CD4-positive, alpha-beta T cell treated with Interleukin-21 for 1 hour (primary cell): ENCODE data around the gene DNM2.
"Not testable (repeated sequence)": the region's sequence is repeated elsewhere in the genome, so short reads cannot be mapped to it uniquely, and the experiment has no call there.

ENCODE experiments used
- DNase-seq: peaks from one replicate; pipeline ENCODE4 v3.0.0-alpha.2; 2020

Gene DNM2

GRCh38 chr19:10756371-10756770, 38.5 kb downstream of the DNM2 start:
- no peak for DNase-seq

- DNase-seq, result no peak
Observed at GRCh38 chr19:10756791-10757190, 38.9 kb downstream of the DNM2 start.

- DNase-seq, result not testable (repeated sequence)
Observed at GRCh38 chr19:10758050-10758449, 40.2 kb downstream of the DNM2 start.

DNA sequence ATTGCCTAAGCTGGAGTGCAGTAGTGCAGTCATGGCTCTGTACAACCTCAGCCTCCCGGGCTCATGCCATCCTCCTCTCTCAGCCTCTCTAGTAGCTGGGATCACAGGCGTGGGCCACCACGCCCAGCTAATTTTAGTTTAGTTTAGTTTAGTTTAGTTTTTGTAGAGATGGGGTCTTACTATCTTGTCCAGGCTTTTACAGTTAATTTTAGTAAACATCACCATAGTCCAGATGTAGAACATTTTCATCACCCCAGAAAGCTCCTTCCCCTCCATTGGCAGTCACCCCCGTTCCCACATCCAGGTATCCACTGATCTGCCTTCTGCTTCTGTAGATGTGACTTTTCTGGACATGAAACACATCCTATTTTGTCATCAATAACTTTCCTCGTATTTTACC, 41.1 kb downstream of the DNM2 start:
- DNase-seq, result no peak

GRCh38 chr19:10760273-10760944, 42.5 kb downstream of the DNM2 start:
- DNase-seq, result peak; percentile 21

DNA sequence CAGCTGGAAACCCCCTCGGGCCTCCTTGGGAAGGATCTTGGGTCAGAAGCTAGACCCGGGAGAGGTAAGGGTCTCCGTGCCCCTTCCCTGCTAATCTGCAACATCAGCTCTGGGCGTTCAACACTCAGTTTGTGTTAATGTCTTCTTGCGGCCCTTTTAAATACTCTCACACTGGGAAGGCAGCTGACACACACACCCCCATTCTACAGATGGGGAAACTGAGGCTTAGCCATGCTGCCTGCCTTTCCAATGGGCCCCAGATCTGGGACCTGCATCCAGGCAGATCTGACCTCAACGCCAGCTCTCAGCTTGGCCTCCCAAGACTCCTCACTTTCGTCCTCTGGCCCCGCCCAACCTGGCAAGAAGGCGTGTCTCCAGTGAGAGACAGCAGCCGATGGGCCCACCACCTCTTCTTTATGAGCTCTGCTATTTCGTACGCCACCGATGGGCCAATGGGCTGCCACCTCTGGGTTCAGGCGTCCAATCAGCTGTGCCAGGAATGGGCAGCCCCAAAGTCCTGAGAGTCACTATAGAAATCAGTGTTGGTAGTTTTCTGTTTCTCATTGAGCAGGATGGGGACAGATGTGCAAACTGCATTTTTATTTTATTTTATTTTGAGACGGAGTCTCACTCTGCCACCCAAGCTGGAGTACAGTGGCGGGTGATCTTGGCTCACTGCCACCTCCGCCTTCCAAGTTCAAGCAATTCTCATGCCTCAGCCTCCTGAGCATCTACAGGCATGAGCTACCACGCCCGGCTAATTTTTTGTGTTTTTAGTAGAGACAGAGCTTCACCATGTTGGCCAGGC, 43.8 kb downstream of the DNM2 start:
- DNase-seq, result no peak

- DNase-seq, result peak; percentile 48
Observed at GRCh38 chr19:10762656-10763055, 44.8 kb downstream of the DNM2 start.

DNA sequence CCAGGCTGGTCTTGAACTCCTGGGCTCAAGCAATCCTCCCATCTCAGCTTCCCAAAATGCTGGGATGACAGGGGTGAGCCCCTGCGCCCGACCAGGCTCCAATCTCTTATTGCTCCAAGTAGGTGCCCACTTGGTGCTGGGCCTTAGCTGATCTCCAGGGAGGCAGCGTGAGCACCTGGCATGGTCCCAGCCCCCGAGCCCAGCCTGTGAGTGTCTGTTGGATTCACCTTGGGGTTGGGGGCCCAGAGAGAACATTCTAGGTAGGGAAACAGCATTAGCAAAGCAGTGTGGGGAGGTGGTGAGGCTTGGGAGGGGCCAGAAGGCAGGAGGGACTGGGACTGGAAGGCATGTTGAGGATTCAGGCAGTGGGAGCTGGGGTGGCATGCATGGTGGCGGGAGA, 45.5 kb downstream of the DNM2 start:
- no peak for DNase-seq

DNA sequence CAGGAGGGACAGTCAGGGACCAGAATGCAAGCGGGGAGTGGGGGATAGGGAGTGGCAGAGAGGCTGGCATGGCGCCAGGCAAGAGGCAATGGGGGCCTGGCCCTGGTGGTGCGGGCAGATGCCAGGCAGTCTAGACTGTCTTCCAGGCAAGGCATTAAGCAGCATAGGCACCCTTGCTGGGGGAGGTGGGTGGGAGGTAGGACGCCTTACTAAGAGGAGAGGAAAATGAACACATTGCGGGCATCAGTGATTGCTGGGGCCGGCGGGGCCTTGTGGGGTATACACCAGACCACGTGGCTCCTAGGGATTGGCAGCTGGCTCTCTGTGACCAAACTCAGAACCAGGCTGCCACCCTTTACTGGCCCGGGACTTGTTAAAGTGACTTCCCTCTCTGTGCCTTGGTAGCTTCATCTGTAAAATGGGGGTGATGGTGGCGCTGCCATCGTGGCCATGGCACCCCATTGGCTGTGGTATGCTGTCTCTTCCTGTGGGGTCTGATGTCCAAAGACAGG, 46.0 kb downstream of the DNM2 start:
- DNase-seq, result no peak

GRCh38 chr19:10764340-10764894, 46.5 kb downstream of the DNM2 start:
- DNase-seq, result no peak

- no peak for DNase-seq
Observed at GRCh38 chr19:10766049-10766623, 48.3 kb downstream of the DNM2 start.

DNA sequence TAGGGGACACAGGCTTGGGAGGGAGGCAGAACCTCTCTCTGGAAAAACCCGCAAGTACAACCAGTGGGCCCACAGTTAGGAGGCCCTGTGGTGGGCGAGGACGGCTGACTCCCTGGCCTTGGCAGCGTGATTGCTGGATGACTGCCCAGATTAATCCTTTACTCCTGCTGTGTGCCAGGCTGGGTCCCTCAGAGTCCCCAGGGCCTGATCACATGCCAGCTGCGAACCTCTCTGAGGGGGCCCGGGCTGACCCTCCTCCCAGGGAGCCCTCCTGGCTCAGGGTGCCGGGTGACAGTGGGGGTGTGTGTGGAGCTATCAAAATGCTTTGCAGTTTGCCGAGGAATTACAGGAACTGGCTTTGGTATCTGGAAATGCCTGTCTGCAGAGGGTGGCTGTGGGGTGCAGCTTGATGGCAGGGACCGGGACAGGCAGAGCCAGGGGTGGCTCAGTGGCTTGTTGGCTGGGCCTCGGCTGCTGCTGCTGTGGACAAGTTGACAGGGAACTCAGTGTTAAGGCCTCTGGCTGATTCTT, 48.9 kb downstream of the DNM2 start:
- DNase-seq, result no peak

DNA sequence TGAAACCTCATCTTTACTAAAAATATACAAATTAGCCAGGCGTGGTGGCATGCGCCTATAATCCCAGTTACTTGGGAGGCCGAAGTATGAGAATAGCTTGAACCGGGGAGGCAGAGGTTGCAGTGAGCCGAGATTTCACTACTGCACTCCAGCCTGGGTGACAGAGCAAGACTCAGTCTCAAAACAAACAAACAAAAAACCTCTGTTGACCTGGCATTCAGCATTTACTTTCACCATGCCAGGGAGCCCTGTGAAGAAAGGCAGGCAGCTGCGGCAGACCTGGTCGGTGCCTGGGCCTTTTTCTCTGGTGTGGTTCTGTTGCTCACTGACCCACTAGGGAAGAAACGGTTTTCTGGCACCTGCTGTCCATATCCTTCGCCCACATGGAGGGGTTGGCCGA, 49.8 kb downstream of the DNM2 start:
- no peak for DNase-seq

DNA sequence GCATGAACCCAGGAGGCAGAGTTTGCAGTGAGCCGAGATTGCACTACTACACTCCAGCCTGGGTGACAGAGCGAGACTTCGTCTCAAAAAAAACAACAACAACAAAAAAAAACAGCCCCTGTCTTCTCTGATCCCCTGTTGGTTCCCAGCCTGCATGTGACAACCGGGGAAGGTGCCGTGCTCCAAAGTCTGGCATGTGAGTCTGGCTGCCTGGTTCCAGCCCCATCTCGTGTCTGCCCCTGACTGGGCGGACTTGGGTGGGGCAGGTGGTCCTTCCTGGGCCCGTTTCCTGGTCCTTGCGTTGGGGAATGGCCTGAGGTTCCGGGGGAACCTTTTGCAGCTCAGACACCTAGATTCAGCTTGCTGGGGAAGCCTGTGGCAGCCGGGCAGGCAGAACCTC, 50.5 kb downstream of the DNM2 start:
- no peak for DNase-seq

DNA sequence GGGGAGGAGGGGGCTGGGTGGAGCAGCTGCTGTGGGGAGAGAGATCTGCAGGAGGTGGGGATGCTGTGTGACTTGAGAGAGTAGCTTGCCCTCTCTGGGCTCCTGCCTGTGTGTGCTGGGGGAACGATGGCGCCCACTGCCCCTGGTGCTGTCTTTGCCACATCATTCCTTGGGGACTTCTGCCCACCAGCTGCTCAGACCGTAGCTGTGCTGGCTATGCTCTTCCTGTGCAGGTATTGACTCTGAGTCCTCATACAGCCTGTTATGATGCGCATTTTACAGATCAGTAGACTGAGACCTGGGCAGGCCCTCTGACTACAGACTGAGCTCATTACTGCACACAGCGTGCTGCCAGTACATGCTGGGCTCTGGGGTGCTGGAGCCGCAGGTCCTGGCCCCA, 51.1 kb downstream of the DNM2 start:
- DNase-seq, result no peak

DNA sequence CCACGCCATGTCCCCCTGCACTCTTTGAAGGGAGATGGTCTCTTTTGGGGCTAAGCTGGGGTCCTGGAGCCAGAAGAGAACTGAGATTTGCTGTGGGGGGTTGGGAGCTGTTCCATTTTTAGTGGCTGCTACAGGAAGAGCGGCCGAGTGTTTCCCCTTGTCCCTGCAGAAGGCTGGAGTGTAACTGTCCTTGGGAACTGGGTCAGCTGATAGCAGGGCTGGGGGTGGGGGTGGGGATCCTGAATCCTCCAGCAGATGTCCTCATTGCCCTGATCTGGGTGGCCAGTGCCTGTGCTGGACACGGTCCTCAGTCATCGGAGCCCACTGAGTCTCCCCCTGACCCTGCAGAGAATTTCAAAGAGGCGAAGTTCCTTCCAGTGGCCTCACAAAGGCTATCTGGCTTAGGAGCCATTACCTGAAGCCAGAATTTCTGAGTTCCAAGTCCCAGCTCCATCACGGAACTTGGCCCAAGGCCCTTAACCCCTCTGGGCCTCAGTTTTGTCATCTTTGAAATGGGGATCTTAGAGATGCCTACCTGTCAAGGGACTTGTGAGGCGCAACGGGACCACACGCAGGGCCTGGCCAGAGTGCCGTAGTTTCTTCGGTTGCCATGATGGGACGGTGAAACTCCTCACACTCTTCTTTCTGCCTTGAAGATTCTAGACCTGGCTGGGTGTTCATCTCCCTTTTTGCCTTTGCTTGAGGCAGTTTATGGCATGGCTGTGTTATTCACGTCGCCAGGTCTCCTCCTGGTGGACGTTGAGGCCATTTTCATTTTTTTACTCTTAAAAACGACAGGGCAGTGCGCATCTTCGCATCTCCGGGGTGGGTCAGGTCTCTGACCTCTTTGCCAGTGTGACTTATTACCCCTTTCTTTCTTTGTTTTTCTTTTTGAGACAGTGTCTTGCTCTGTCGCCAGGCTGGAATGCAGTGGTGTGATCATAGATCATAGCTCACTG, 51.9 kb downstream of the DNM2 start:
- DNase-seq, result peak; percentile 42

DNA sequence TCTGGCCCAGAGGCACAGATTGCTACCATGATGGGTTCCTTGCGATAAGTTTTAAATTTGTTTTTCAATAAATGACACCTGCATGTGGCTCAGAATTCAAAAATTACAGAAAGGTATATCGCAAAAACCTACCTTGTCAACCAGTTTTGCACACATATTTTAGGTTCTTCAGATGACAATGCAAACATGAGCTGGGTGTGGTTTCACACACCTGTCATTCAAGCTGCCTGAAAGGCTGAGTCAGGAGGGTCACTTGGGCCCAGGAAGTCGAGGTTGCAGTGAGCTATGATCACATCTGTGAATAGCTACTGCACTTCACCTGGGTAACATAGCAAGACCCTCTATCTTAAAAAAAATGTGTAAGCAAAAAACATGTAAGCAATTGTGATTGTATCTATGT, 56.1 kb downstream of the DNM2 start:
- no peak for DNase-seq

GRCh38 chr19:10774893-10775292, 57.0 kb downstream of the DNM2 start:
- no peak for DNase-seq

DNA sequence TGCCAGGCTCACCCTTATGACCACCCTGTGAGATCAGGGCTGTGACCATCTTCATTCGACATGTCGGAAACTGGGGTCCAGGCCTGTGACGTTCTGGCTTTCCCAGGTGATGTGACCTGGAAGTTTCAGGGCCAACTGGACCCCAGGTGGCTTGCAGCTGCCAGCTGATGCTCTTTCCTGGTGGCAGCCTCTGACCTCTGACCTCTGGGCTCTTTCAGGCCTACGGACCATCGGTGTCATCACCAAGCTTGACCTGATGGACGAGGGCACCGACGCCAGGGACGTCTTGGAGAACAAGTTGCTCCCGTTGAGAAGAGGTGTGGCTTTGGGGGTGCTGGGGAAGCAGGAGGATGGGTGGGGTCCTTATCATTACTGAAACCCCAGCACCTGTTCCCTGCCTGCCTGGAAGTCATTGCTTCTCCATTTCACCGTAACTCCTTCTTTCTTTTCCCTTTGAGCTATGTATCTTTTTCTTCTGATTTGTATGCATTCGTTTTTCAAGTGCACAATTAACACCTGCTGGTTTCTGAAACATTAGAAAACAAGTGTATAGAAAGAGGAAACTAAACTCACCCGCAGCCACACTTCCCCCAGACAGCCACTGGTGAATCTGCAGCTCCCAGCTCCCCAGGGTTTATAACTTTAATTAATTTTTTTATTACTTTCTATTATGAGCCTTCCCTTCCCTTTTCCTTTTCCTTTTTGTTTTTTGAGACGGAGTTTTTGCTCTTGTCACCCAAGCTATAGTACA, 59.2 kb downstream of the DNM2 start:
- DNase-seq, result no peak

- DNase-seq, result no peak
Observed at GRCh38 chr19:10780368-10780767, 62.5 kb downstream of the DNM2 start.

DNA sequence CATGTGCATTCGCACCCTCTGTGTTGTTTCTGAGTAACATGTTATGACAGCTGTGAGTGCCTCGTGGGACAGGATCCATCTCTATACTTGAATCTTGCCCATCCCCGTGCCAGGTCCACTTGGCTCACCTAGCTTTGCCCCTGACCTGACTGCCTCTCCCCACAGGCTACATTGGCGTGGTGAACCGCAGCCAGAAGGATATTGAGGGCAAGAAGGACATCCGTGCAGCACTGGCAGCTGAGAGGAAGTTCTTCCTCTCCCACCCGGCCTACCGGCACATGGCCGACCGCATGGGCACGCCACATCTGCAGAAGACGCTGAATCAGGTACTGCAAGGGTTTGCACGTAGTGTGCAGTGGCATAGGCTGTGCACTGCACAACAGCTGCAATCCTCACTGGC, 64.9 kb downstream of the DNM2 start:
- DNase-seq, result no peak
